COR-L47 (cell line): Measurements from ENCODE around the gene RAPGEF6.
"Not testable (repeated sequence)": the region's sequence is repeated elsewhere in the genome, so short reads cannot be mapped to it uniquely, and the experiment has no call there.

Source experiments
- DNase-seq: peaks from one replicate; lab custom pipeline; 2025; lab: John Stamatoyannopoulos, UW

Gene RAPGEF6

GRCh38 chr5:131496400-131496713 is 138.7 kb downstream of the RAPGEF6 start:
- no peak for DNase-seq

- DNase-seq: no peak
Measured at GRCh38 chr5:131495536-131496399, 139.3 kb downstream of the RAPGEF6 start.

GRCh38 chr5:131491749-131492148 is 143.3 kb downstream of the RAPGEF6 start:
- DNase-seq: no peak

- DNase-seq: no peak
Measured at GRCh38 chr5:131488463-131488862, 146.6 kb downstream of the RAPGEF6 start.

GRCh38 chr5:131487371-131487770 is 147.7 kb downstream of the RAPGEF6 start:
- DNase-seq: not testable (repeated sequence)

GRCh38 chr5:131482617-131483016 is 152.4 kb downstream of the RAPGEF6 start:
- DNase-seq: no peak

- DNase-seq: no peak
Measured at GRCh38 chr5:131481569-131481968, 153.5 kb downstream of the RAPGEF6 start.

GRCh38 chr5:131475541-131475941 is 159.5 kb downstream of the RAPGEF6 start:
- DNase-seq: no peak

GRCh38 chr5:131473731-131474130 is 161.3 kb downstream of the RAPGEF6 start:
- no peak for DNase-seq

GRCh38 chr5:131466171-131466766 is 168.8 kb downstream of the RAPGEF6 start:
- no peak for DNase-seq

- DNase-seq: no peak
Measured at GRCh38 chr5:131463656-131464055, 171.4 kb downstream of the RAPGEF6 start.

GRCh38 chr5:131462454-131462853 is 172.6 kb downstream of the RAPGEF6 start:
- DNase-seq: no peak

GRCh38 chr5:131461742-131462141 is 173.3 kb downstream of the RAPGEF6 start:
- no peak for DNase-seq

GRCh38 chr5:131460867-131461572 is 174.0 kb downstream of the RAPGEF6 start:
- peak; percentile 78 for DNase-seq

GRCh38 chr5:131460133-131460532 is 174.9 kb downstream of the RAPGEF6 start:
- no peak for DNase-seq

GRCh38 chr5:131459216-131459615 is 175.8 kb downstream of the RAPGEF6 start:
- no peak for DNase-seq

GRCh38 chr5:131457193-131457592 is 177.8 kb downstream of the RAPGEF6 start:
- no peak for DNase-seq

GRCh38 chr5:131450941-131451340 is 184.1 kb downstream of the RAPGEF6 start:
- no peak for DNase-seq

GRCh38 chr5:131441184-131441583 is 193.8 kb downstream of the RAPGEF6 start:
- peak; percentile 1 for DNase-seq

GRCh38 chr5:131436081-131436480 is 198.9 kb downstream of the RAPGEF6 start:
- DNase-seq: no peak

- no peak for DNase-seq
Measured at GRCh38 chr5:131433109-131433508, 201.9 kb downstream of the RAPGEF6 start.

- no peak for DNase-seq
Measured at GRCh38 chr5:131431794-131432193, 203.2 kb downstream of the RAPGEF6 start.

- no peak for DNase-seq
Measured at GRCh38 chr5:131430794-131431193, 204.2 kb downstream of the RAPGEF6 start.
